NCI-H2107 (cell line): Measurements from ENCODE around the gene LY6G5C.

ENCODE experiments used
- DNase-seq: peaks from one replicate; lab custom pipeline; 2025; lab: John Stamatoyannopoulos, UW

LY6G5C gene

GRCh38 chr6:31680226-31681134 is at the start of gene LY6G5C:
TSS of gene LY6G5C (minus strand) at chr6:31681067. CDS start at chr6:31680373, 694 bp downstream.
- no peak for DNase-seq

- no peak for DNase-seq
Observed at GRCh38 chr6:31729979-31730630, 49.2 kb upstream of the LY6G5C start.

GRCh38 chr6:31729515-31729978 is 48.7 kb upstream of the LY6G5C start:
- no peak for DNase-seq

- no peak for DNase-seq
Observed at GRCh38 chr6:31728767-31729514, 48.1 kb upstream of the LY6G5C start, which contains the start of gene DDAH2. TSS of gene DDAH2 (minus strand) at chr6:31729299. CDS start at chr6:31729161, 138 bp downstream.

- no peak for DNase-seq
Observed at GRCh38 chr6:31727717-31728671, 47.1 kb upstream of the LY6G5C start.

GRCh38 chr6:31727034-31727716 is 46.3 kb upstream of the LY6G5C start:
- no peak for DNase-seq

GRCh38 chr6:31725502-31726350 is 44.9 kb upstream of the LY6G5C start:
- DNase-seq: no peak

- no peak for DNase-seq
Observed at GRCh38 chr6:31723980-31724691, 43.3 kb upstream of the LY6G5C start.

- no peak for DNase-seq
Observed at GRCh38 chr6:31723245-31723979, 42.5 kb upstream of the LY6G5C start, which contains the start of gene MPIG6B. TSS of gene MPIG6B (plus strand) at chr6:31723373. CDS start at chr6:31723384, 11 bp downstream.

GRCh38 chr6:31722173-31722572 is 41.3 kb upstream of the LY6G5C start:
- no peak for DNase-seq

GRCh38 chr6:31721351-31722020 is 40.6 kb upstream of the LY6G5C start, which contains the start of gene LY6G6C:
TSS of gene LY6G6C (minus strand) at chr6:31721746. CDS start at chr6:31721679, 67 bp downstream.
- DNase-seq: no peak

GRCh38 chr6:31720196-31720770 is 39.4 kb upstream of the LY6G5C start:
- no peak for DNase-seq

GRCh38 chr6:31719001-31719400 is 38.1 kb upstream of the LY6G5C start:
- no peak for DNase-seq

- no peak for DNase-seq
Observed at GRCh38 chr6:31718265-31718664, 37.4 kb upstream of the LY6G5C start.

GRCh38 chr6:31717499-31718222 is 36.8 kb upstream of the LY6G5C start:
- DNase-seq: no peak
